SK-N-SH (cell line): Measurements from ENCODE around the gene TMEM144. TPM values are rescaled to one million over a fixed set of nuclear protein-coding genes. Genes with fewer than 3 reads are reported as not detected.

Experiments used
- CTCF ChIA-PET: fragments of 300-600, 350-600 bp; formaldehyde crosslinking; extraction: SDS; loops from one replicate; lab custom pipeline; 2021; lab: Yijun Ruan, JAX
- POLR2A ChIA-PET: fragments of 350-600 bp; sonication (Branson Sonifier 250); formaldehyde crosslinking; extraction: SDS; loops from one replicate; lab custom pipeline; 2020; ENCODE audit warnings: antibody characterized with exemption, inconsistent platforms; lab: Yijun Ruan, JAX
- DNase-seq: peaks from one replicate; pipeline ENCODE4 v3.0.0; 2012
- H2AFZ ChIP-seq: fragments of 200-600 bp; sonication (generic); 2 replicates; pipeline ENCODE4 v1.8.1; 2016; ENCODE audit warnings: antibody characterized with exemption, mild to moderate bottlenecking, low read depth
- H3F3A ChIP-seq: fragments of 200-600 bp; sonication (generic); replicated peaks from 2 replicates; pipeline ENCODE3; 2016; ENCODE audit warnings: antibody characterized with exemption, mild to moderate bottlenecking; ENCODE audit not compliant: insufficient read depth
- H3K27ac ChIP-seq, 2 experiments: fragments of 200-500 bp in 1 of 2; fragments of 200-600 bp in 1 of 2; sonication (Bioruptor generic) in 1 of 2; sonication (generic), shearing (Covaris generic) in 1 of 2; 2 replicates each; pipeline versions ENCODE4 v1.5.1 to v1.6.1; 2014 to 2016; ENCODE audit warnings: low read depth in 2 of 2, inconsistent platforms in 1 of 2, low read length in 1 of 2, mild to moderate bottlenecking in 1 of 2, mixed read lengths in 1 of 2
- H3K27me3 ChIP-seq: fragments of 200-600 bp; sonication (generic), shearing (Covaris generic); 2 replicates; pipeline ENCODE4 v1.6.1; 2016; ENCODE audit warnings: mixed run types; ENCODE audit not compliant: insufficient read depth
- H3K36me3 ChIP-seq, 2 experiments: fragments of 200-500 bp in 1 of 2; fragments of 200-600 bp in 1 of 2; sonication (Bioruptor generic) in 1 of 2; sonication (generic) in 1 of 2; replicated peaks in 1 of 2; 2 replicates each; pipeline versions ENCODE3 to v1.5.1; 2014 to 2016; ENCODE audit warnings: low read length in 1 of 2, mild to moderate bottlenecking in 1 of 2; ENCODE audit not compliant: insufficient read depth in 2 of 2, control insufficient read depth in 1 of 2
- H3K4me1 ChIP-seq, 2 experiments: fragments of 200-500 bp in 1 of 2; fragments of 200-600 bp in 1 of 2; sonication (Bioruptor generic) in 1 of 2; sonication (generic), shearing (Covaris generic) in 1 of 2; 2 replicates each; pipeline versions ENCODE4 v1.5.1 to v1.6.1; 2014 to 2016; ENCODE audit warnings: low read depth in 1 of 2, low read length in 1 of 2, mixed run types in 1 of 2; ENCODE audit not compliant: insufficient read depth in 2 of 2, control insufficient read depth in 1 of 2
- H3K4me2 ChIP-seq: fragments of 200-600 bp; sonication (generic), shearing (Covaris generic); 2 replicates; pipeline ENCODE4 v1.6.1; 2017; ENCODE audit warnings: mixed run types
- H3K4me3 ChIP-seq, 2 experiments: fragments of 200-500 bp in 1 of 2; fragments of 200-600 bp in 1 of 2; sonication (Bioruptor generic) in 1 of 2; sonication (generic), shearing (Covaris generic) in 1 of 2; 2 replicates each; pipeline versions ENCODE4 v1.5.1 to v1.8.1; 2014 to 2016; ENCODE audit warnings: low read depth in 2 of 2, inconsistent platforms in 1 of 2, low read length in 1 of 2, mild to moderate bottlenecking in 1 of 2, mixed read lengths in 1 of 2, moderate library complexity in 1 of 2
- H3K79me2 ChIP-seq: fragments of 200-600 bp; sonication (generic); 2 replicates; pipeline ENCODE4 v1.8.1; 2017; ENCODE audit warnings: mild to moderate bottlenecking; ENCODE audit not compliant: insufficient read depth
- H3K9ac ChIP-seq: fragments of 200-600 bp; sonication (generic); 2 replicates; pipeline ENCODE4 v1.6.1; 2017; ENCODE audit warnings: mixed run types
- H3K9me2 ChIP-seq: fragments of 200-600 bp; sonication (generic); 2 replicates; pipeline ENCODE4 v1.6.1; 2017; ENCODE audit warnings: mixed run types
- H3K9me3 ChIP-seq: fragments of 200-600 bp; sonication (generic); 2 replicates; pipeline ENCODE4 v1.6.1; 2017; ENCODE audit warnings: mixed run types, mild to moderate bottlenecking, moderate library complexity
- H4K20me1 ChIP-seq: fragments of 200-600 bp; sonication (generic); 2 replicates; pipeline ENCODE4 v1.6.1; 2017; ENCODE audit warnings: mild to moderate bottlenecking, mixed run types; ENCODE audit not compliant: insufficient read depth
- CHD2 ChIP-seq: fragments of 150-350 bp; IDR thresholded peaks from 2 replicates; pipeline ENCODE4 v1.6.1; 2018; ENCODE audit warnings: low read length; ENCODE audit not compliant: partially characterized antibody
- CTCF ChIP-seq: fragments of 200-600 bp; sonication (generic); IDR thresholded peaks from 2 replicates; pipeline ENCODE4 v1.6.1; 2017; ENCODE audit warnings: antibody characterized with exemption, mild to moderate bottlenecking, moderate library complexity
- ELF1 ChIP-seq: IDR thresholded peaks from 2 replicates; pipeline ENCODE4 v1.4.0; 2012
- EP300 ChIP-seq, 2 experiments: IDR thresholded peaks; 2 replicates each; pipeline versions ENCODE4 v1.4.0 to v1.6.1; 2012; ENCODE audit warnings: borderline replicate concordance in 1 of 2, low read depth in 1 of 2, low read length in 1 of 2
- FOXJ3 ChIP-seq: sonication (generic); formaldehyde crosslinking; IDR thresholded peaks from 2 replicates; pipeline ENCODE4 v1.5.1; 2020; ENCODE audit warnings: mild to moderate bottlenecking, missing genetic modification reagents
- FOXM1 ChIP-seq: IDR thresholded peaks from 2 replicates; pipeline ENCODE4 v1.4.0; 2012; ENCODE audit warnings: low read depth, mild to moderate bottlenecking
- GATA2 ChIP-seq: sonication (generic); formaldehyde crosslinking; IDR thresholded peaks from 2 replicates; pipeline ENCODE4 v1.5.0; 2020; ENCODE audit warnings: mild to moderate bottlenecking, missing genetic modification reagents
- NRF1 ChIP-seq: IDR thresholded peaks from 2 replicates; pipeline ENCODE4 v1.6.1; 2012; ENCODE audit warnings: low read depth, mild to moderate bottlenecking, low read length
- RAD21 ChIP-seq: IDR thresholded peaks from 2 replicates; pipeline ENCODE4 v1.6.1; 2012; ENCODE audit warnings: mild to moderate bottlenecking, low read length
- RFX5 ChIP-seq: IDR thresholded peaks from 2 replicates; pipeline ENCODE4 v1.6.1; 2012; ENCODE audit warnings: mild to moderate bottlenecking, improper control_type of control experiment, low read length
- RXRA ChIP-seq: IDR thresholded peaks from 2 replicates; pipeline ENCODE4 v1.4.0; 2012; ENCODE audit warnings: low read depth, mild to moderate bottlenecking, borderline replicate concordance
- SMC3 ChIP-seq: IDR thresholded peaks from 2 replicates; pipeline ENCODE4 v1.6.1; 2012; ENCODE audit warnings: low read depth, low read length, improper control_type of control experiment
- TCF12 ChIP-seq: IDR thresholded peaks from 2 replicates; pipeline ENCODE4 v1.4.0; 2012
- TEAD4 ChIP-seq: IDR thresholded peaks from 2 replicates; pipeline ENCODE4 v1.4.0; 2012; ENCODE audit warnings: mild to moderate bottlenecking, borderline replicate concordance; ENCODE audit not compliant: insufficient read depth
- YY1 ChIP-seq: IDR thresholded peaks from 2 replicates; pipeline ENCODE4 v1.4.0; 2012; ENCODE audit warnings: low read depth, mild to moderate bottlenecking
- WGBS: methylation state at CpG from one replicate; pipeline ENCODE4 v1.1.6; 2017; ENCODE audit warnings: low lambda C conversion rate; 5-methylcytosine and 5-hydroxymethylcytosine counted together
- polyA plus RNA-seq, 3 experiments: library from polyadenylated mRNA; depleted of rRNA; stranded (reverse); fragments of >200 nt; gene quantifications; 2 replicates each; pipeline ENCODE4 v1.2.3, GENCODE V29; 2012
- TF ChIP-seq, protein P1 (sequence below): IDR thresholded peaks from 2 replicates; pipeline ENCODE4 v1.4.0; 2012; ENCODE audit warnings: low read depth, borderline replicate concordance
- TF ChIP-seq, protein P2 (sequence below): IDR thresholded peaks from 2 replicates; pipeline ENCODE4; 2012

The TMEM144 gene
- polyA plus RNA-seq, 1 of the 3 experiments (the other 2 are of a cell fraction) = not detected

DNA sequence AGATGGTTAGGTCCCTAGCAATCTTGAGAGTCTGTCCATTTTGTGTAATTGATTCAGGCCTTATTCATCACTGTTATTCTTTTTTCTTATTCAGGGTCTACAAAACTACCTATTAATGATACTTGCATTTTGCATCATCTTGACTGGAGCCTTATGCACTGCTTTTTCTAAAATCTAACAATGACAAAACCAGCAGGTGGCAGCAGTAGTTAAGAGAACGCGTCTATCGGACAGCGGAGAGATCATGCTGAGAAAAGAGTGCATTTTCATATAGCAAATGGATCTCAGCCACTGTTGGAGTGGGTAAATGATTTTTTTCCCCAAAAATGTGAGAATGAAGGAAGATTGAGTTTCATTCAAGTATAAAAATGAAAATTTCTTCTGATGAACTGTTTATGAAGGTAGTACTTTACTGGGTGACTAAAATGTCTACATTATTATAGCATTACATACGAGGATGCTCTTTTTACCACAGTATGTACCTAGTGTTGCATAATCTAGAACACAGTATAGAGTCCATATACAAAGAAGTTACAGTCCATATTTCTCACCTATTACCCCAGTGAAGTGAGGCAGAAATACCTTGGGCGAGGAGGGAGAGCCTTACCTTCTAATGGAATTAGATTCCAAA lies 43.2 kb downstream of the TMEM144 start:
- Histone ChIP-seq H3K9me2 (no peaks in the 10 kb centered on the region), H3K4me2 (no peak overlapping the region), H4K20me1 (no peaks in the 10 kb centered on the region), H3K4me1 (no peaks in the 10 kb centered on the region; a peak in 1 of 4 replicates), H3K9ac (no peak overlapping the region), H3K4me3 (no peak overlapping the region), H3K27ac (no peak overlapping the region), H3F3A (no peaks in the 10 kb centered on the region), H2AFZ (no peak overlapping the region), H3K36me3 (no peaks in the 10 kb centered on the region), H3K79me2 (no peaks in the 10 kb centered on the region), H3K27me3 (no peaks in the 10 kb centered on the region), H3K9me3 (no peaks in the 10 kb centered on the region)
- ChIA-PET POLR2A (no interaction called here), CTCF (interaction anchor here (1.2 to 5.3 kb wide), 6 partner anchors 9 to 372 kb away, joined by 3 to 49 read pairs (median 12); no protein-coding TSS in a partner anchor)
- 37% methylated on average over 6 of the region's 6 CpGs for WGBS
- peak; percentile 48 for DNase-seq
- TF ChIP-seq SMC3 (peak; percentile 75), FOXM1 (no peak), EP300 (IDR thresholded peaks at IDR 0.05; ENCODE audit: borderline replicate concordance in 1 of 2, low read depth in 1 of 2, low read length in 1 of 2) (no peak), TCF12 (no peak), RFX5 (no peak), YY1 (no peak), GATA2 (CRISPR knock-in tag) (no peak), CTCF (peak; percentile 79), RAD21 (peak; percentile 87)
- TF ChIP-seq, protein P1, sequence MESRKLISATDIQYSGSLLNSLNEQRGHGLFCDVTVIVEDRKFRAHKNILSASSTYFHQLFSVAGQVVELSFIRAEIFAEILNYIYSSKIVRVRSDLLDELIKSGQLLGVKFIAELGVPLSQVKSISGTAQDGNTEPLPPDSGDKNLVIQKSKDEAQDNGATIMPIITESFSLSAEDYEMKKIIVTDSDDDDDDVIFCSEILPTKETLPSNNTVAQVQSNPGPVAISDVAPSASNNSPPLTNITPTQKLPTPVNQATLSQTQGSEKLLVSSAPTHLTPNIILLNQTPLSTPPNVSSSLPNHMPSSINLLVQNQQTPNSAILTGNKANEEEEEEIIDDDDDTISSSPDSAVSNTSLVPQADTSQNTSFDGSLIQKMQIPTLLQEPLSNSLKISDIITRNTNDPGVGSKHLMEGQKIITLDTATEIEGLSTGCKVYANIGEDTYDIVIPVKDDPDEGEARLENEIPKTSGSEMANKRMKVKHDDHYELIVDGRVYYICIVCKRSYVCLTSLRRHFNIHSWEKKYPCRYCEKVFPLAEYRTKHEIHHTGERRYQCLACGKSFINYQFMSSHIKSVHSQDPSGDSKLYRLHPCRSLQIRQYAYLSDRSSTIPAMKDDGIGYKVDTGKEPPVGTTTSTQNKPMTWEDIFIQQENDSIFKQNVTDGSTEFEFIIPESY = no peak
- TF ChIP-seq, protein P2, sequence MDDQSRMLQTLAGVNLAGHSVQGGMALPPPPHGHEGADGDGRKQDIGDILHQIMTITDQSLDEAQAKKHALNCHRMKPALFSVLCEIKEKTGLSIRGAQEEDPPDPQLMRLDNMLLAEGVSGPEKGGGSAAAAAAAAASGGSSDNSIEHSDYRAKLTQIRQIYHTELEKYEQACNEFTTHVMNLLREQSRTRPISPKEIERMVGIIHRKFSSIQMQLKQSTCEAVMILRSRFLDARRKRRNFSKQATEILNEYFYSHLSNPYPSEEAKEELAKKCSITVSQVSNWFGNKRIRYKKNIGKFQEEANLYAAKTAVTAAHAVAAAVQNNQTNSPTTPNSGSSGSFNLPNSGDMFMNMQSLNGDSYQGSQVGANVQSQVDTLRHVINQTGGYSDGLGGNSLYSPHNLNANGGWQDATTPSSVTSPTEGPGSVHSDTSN = no peak

- no peaks in the 10 kb centered on the region for H3K9me3 ChIP-seq
- H3F3A ChIP-seq = no peaks in the 10 kb centered on the region
- H2AFZ ChIP-seq = no peak overlapping the region
- CTCF ChIA-PET = interaction anchor here (1.0 to 5.3 kb wide), 16 partner anchors 10 to 416 kb away, joined by 3 to 49 read pairs (median 4); no protein-coding TSS in a partner anchor
- no peaks in the 10 kb centered on the region for H3K79me2 ChIP-seq
- H4K20me1 ChIP-seq = no peaks in the 10 kb centered on the region
- H3K9me2 ChIP-seq = no peaks in the 10 kb centered on the region
- H3K4me1 ChIP-seq = no peaks in the 10 kb centered on the region; a peak in 1 of 4 replicates
- H3K36me3 ChIP-seq = no peaks in the 10 kb centered on the region
- DNase-seq = no peak
- H3K9ac ChIP-seq = no peak overlapping the region
- POLR2A ChIA-PET = no interaction called here
- no peak overlapping the region for H3K4me2 ChIP-seq
- no peaks in the 10 kb centered on the region for H3K27me3 ChIP-seq
- 93% methylated on average over 2 of the region's 2 CpGs for WGBS
- H3K4me3 ChIP-seq = no peak overlapping the region
- H3K27ac ChIP-seq = no peak overlapping the region
- TF ChIP-seq TCF12 (no peak), FOXJ3 (CRISPR knock-in tag) (no peak), RXRA (no peak), GATA2 (CRISPR knock-in tag) (no peak), CTCF (no peak), CHD2 (no peak), FOXM1 (no peak), ELF1 (no peak), TEAD4 (no peak), RFX5 (no peak), NRF1 (no peak)
- TF ChIP-seq, protein P1 = no peak
Observed at GRCh38 chr4:158254292-158254691, 44.0 kb downstream of the TMEM144 start.
